ENCODE measurements around the gene NXPE3. TPM values are rescaled to one million over a fixed set of nuclear protein-coding genes. Genes with fewer than 3 reads are reported as not detected.
A peak's percentile ranks its signal among the peaks of the same experiment; 100 is the strongest.

NXPE3 gene
- total and polyA plus RNA-seq, 7 donors, result 0.92 to 15.8 (median 11.5) TPM

GRCh38 chr3:101835676-101836075 is 56.7 kb downstream of the NXPE3 start:
- intact Hi-C loops (cut with DNase I), result no loop called here
- no peak for TF ChIP-seq CTCF (IDR thresholded peaks at IDR 0.05)
- TF ChIP-seq POLR2AphosphoS5 (IDR thresholded peaks at IDR 0.05), result no peak
- no peak for TF ChIP-seq POLR2A (IDR thresholded peaks at IDR 0.05)
- no peak for TF ChIP-seq EP300 (IDR thresholded peaks at IDR 0.05)
- H3K4me1 ChIP-seq, result peaks cover 0 to 30% (median 25%) of the 10 kb centered on the region in 4 donors
- no peaks in the 10 kb centered on the region for H3K36me3 ChIP-seq
- H3K27me3 ChIP-seq, result no peaks in the 10 kb centered on the region
- no peak overlapping the region for H3K4me3 ChIP-seq
- no peak for DNase-seq
- 95 to 97% methylated on average over 2 of the region's 2 CpGs for WGBS, 2 donors
- peak overlapping the region in 1 of 4 donors; percentile 73 for H3K27ac ChIP-seq
- no peaks in the 10 kb centered on the region for H3K9me3 ChIP-seq

GRCh38 chr3:101836160-101836559 is 57.1 kb downstream of the NXPE3 start:
- Histone ChIP-seq H3K27ac (peak overlapping the region in 3 of 4 donors; percentile 9 to 75 (median 73)), H3K9me3 (no peaks in the 10 kb centered on the region), H3K27me3 (no peaks in the 10 kb centered on the region), H3K4me3 (no peak overlapping the region), H3K36me3 (no peaks in the 10 kb centered on the region), H3K4me1 (peaks cover 0 to 30% (median 25%) of the 10 kb centered on the region in 4 donors)
- 95 to 96% methylated on average over 6 of the region's 6 CpGs for WGBS, 2 donors
- no peak for TF ChIP-seq EP300 (IDR thresholded peaks at IDR 0.05)
- no peak for TF ChIP-seq POLR2A (IDR thresholded peaks at IDR 0.05)
- no peak for TF ChIP-seq POLR2AphosphoS5 (IDR thresholded peaks at IDR 0.05)
- TF ChIP-seq CTCF (IDR thresholded peaks at IDR 0.05), result no peak
- no peak for DNase-seq
- intact Hi-C loops (cut with DNase I), result no loop called here

DNA sequence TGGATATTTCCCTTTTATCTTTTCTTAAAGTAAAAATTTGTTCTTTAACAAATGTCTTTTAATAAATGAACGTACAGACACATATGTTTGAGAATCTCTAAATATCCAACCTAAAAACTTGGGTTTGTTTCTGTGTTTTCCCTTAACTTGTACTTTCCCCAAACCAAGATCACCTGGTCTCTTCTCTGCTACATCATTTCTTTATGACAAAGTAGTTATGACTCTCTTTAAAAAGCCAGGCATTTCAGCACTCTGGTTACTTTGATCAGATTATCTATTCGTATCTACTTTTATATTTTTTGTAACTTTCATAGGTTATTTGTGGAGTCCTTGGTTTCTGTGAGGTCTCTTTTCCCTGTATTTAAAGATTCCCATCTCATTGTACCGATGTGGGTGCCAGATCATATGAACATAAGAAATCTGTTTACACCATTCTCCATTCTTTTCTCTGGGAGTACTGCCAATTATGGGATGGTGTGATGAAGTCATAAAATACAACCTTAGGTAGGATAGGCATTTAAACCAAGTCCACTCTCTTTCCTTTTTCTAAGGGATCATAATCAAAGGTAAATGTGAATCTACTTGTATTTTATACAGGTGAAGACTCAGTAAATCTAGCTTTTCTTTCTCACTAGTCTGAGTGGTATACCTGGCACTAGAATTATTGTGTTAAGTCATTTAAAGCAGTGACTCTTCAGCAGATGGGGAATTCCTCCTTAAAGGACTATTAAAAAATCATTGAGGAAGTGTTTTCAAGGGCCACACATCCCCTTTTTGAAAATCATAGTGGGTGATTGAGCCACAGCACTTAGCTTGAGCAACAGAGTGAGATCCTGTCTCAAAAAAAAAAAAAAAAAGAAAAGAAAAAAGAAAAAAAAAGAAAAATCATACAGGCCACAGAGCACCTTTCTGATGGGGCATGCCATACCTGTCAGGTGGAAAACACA is 57.9 kb downstream of the NXPE3 start:
- intact Hi-C loops (cut with DNase I), result no loop called here
- Histone ChIP-seq H3K9me3 (no peaks in the 10 kb centered on the region), H3K27ac (peak overlapping the region; percentile 33 to 75 (median 72)), H3K4me3 (no peak overlapping the region), H3K36me3 (no peaks in the 10 kb centered on the region), H3K4me1 (peaks cover 0 to 30% (median 25%) of the 10 kb centered on the region in 4 donors), H3K27me3 (no peaks in the 10 kb centered on the region)
- no peak for DNase-seq
- TF ChIP-seq CTCF (IDR thresholded peaks at IDR 0.05) (no peak), POLR2AphosphoS5 (IDR thresholded peaks at IDR 0.05) (peak; percentile 15 to 71 (median 46)), EP300 (IDR thresholded peaks at IDR 0.05) (peak in 1 of 4 donors; percentile 32), POLR2A (IDR thresholded peaks at IDR 0.05) (no peak)
- 36 to 66% methylated on average over 3 of the region's 3 CpGs for WGBS, 2 donors

DNA sequence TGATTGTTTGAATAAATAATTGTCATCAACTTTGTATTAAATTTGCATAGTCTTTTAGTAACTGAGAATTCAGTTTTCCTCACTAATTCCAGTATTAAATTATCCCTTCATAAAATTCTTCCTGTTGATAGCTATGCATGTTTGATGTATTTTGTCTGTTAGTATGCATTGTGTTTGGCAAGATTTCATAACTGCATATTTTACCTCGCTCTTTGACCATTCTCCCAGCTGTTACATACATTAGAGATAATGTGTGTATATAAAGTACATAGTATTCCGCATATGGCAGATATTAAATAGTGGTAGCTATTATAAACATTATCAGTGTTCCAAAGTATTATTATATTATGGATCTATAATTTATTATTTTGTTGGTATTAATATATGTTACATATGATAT is 59.7 kb downstream of the NXPE3 start:
- peaks cover 0 to 30% (median 22%) of the 10 kb centered on the region in 4 donors for H3K4me1 ChIP-seq
- TF ChIP-seq CTCF (IDR thresholded peaks at IDR 0.05), result no peak
- no peak for TF ChIP-seq POLR2AphosphoS5 (IDR thresholded peaks at IDR 0.05)
- no peak for TF ChIP-seq POLR2A (IDR thresholded peaks at IDR 0.05)
- H3K27ac ChIP-seq, result peak overlapping the region in 1 of 4 donors; percentile 75
- 59 to 85% methylated on average over 2 of the region's 2 CpGs for WGBS, 2 donors
- DNase-seq, result no peak
- no peak overlapping the region for H3K4me3 ChIP-seq
- H3K36me3 ChIP-seq, result no peaks in the 10 kb centered on the region
- no peaks in the 10 kb centered on the region for H3K9me3 ChIP-seq
- H3K27me3 ChIP-seq, result no peaks in the 10 kb centered on the region
- intact Hi-C loops (cut with DNase I), result no loop called here

Measured in sigmoid colon (tissue), 7 donors.